ENCODE measurements around the gene BPIFB2. TPM values are rescaled to one million over a fixed set of nuclear protein-coding genes. Genes with fewer than 3 reads are reported as not detected.
"Not testable (repeated sequence)": the region's sequence is repeated elsewhere in the genome, so short reads cannot be mapped to it uniquely, and the experiment has no call there.

BPIFB2 gene
- polyA plus RNA-seq, 3 donors = not detected

GRCh38 chr20:33026779-33027759, 19.6 kb downstream of the BPIFB2 start:
- DNase-seq (ENCODE audit: extremely low read depth in 1 of 11, low read depth in 9 of 11, low spot score in 4 of 11) = no peak

DNA sequence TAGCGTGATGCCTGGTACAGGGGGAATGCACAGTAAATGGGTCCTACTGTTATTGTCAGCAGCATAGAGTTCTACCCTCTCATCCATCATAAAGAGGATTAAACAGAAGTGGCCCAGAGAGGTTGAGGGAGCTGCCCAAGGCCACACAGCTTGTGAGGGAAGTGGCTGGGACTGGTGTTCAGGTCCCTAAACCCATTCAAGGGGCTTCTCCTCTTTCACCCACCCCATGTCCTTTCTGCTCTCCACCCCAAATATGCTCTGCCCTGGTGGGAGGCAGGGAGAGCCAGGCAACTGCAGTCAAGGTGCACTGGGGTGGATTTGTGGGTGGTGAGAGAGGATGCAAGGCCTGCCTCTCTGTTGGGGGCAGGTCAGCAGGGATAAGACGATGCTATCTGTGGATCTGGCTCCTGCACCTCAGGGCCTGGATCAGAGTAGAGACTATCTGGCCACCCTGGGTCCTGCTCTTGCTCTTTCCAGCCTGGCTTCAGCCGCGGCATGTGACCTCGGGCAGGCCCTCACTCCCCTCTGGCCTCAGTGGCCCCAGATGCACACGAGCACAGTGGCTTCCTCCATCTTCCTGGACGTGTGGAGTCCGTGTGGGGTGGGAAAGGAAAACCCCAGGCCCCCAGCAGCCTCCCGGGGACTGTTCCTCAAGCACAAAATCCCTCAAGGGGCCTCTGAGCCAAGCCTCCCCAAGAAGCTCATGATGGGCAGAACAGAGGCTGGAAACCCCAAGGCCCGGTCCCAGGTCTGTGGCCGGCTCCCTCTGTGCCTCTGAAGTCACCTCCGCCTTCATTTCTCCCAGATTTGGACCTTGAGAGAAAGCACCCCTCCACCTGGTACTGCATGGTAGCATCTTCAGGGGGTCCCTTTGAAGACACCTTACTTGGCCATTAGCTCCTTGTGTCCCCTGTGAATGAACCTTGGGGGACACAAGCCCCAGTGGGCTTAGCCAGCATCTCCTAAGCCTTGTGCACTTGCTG, 20.6 kb downstream of the BPIFB2 start:
- no peak for DNase-seq (ENCODE audit: extremely low read depth in 1 of 11, low read depth in 9 of 11, low spot score in 4 of 11)

GRCh38 chr20:33028875-33029274, 21.4 kb downstream of the BPIFB2 start:
- no peak for DNase-seq (ENCODE audit: extremely low read depth in 1 of 11, low read depth in 9 of 11, low spot score in 4 of 11)

DNA sequence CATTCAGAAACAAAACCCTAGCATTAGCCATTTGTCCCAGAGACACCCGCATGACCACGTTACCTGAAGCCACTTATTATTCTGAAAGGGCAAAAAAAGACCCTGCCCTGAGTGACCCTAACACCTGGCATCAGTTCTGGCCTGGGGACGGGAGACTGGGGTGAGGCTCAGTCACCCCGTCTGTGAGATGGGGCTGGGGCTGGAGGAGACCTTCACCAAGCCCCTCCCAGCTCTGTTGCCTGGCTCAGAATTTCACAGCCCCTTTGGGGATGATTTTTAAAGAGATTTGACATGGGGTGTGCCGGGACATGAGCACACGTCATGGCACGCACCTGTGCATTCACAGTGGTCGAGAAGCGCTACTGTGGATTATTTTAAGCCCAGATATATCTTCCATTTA, 22.6 kb downstream of the BPIFB2 start:
- DNase-seq (ENCODE audit: extremely low read depth in 1 of 11, low read depth in 9 of 11, low spot score in 4 of 11) = no peak

DNA sequence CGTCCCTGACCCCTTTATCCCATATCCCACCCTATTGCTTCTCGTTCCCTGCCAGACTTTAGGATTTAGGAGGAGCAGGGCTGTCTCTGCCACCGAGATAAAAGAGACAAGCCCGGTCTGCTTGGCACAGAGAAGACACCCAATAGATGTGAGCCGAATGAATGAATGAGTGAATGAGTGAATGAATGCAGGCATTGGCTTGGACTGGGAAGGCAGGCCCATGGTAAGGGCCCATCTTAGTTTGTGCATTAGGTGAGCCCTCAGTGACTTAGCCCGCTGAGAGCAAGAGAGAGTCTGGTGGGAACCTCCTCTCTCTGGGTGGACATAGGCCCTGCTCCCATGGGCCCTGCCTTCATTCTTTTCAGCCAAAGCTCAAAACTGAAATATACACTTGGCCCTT, 23.1 kb downstream of the BPIFB2 start:
- no peak for DNase-seq (ENCODE audit: extremely low read depth in 1 of 11, low read depth in 9 of 11, low spot score in 4 of 11)

DNA sequence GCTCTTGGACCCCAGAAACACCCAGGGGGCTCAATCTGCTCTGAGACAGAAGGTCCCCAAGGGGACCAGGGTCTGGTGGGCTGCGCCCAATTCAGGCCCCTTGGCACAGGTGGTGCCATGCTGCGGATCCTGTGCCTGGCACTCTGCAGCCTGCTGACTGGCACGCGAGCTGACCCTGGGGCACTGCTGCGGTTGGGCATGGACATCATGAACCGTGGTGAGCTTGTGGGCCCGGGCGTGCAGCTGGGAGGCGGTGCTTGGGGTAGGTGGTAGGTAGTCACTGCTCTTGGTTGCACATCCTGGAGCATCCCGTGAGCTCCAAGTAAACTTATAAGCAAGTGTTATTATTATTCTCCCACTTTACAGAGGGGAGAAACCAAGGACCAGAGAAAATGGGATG, 24.0 kb downstream of the BPIFB2 start, which contains the start of gene BPIFB6:
Gene BPIFB6 (plus strand): TSS at position 118 of the 400 bp plus-strand sequence. CDS start 0 bp downstream, at position 118.
- DNase-seq (ENCODE audit: extremely low read depth in 1 of 11, low read depth in 9 of 11, low spot score in 4 of 11) = no peak

DNA sequence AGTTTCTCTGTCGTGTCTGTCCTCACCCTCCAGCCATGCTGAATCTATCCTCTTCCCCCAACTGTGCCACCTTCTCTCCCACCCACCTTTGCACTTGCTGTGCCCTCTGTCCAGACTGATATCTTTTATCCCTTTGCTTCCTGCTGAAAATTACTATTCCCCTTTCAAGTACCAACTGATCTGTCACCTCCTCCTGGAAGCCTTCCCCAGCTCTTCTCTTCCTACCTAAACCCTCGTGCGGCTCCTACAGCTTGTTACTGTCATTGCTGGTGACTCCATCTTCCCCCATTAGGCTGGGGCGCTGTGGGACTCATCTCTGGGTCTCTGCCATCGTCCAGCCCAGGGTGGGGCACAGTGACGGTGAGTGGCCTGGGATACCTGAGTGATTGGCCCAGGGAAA, 25.1 kb downstream of the BPIFB2 start:
- DNase-seq (ENCODE audit: extremely low read depth in 1 of 11, low read depth in 9 of 11, low spot score in 4 of 11) = no peak

- DNase-seq (ENCODE audit: extremely low read depth in 1 of 11, low read depth in 9 of 11, low spot score in 4 of 11) = no peak
Measured at GRCh38 chr20:33033381-33033780, 25.9 kb downstream of the BPIFB2 start.

GRCh38 chr20:33034115-33034514, 26.6 kb downstream of the BPIFB2 start:
- no peak for DNase-seq (ENCODE audit: extremely low read depth in 1 of 11, low read depth in 9 of 11, low spot score in 4 of 11)

GRCh38 chr20:33034901-33035492, 27.5 kb downstream of the BPIFB2 start:
- no peak for DNase-seq (ENCODE audit: extremely low read depth in 1 of 11, low read depth in 9 of 11, low spot score in 4 of 11)

DNA sequence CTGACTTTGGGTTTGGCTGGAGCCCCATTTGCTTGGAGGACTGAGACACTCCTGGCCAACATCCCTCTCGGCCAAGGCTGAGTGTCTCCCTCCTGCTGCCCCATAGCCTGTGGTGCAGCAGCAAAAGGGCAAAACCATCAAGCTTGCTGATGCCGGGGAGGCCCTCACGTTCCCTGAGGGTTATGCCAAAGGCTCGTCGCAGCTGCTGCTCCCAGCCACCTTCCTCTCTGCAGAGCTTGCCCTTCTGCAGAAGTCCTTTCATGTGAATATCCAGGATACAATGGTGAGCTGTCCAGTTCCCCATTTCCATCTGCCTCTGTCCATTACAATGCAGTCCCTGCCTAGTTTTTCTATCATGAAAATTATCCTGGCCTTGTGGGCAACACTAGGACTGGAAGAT, 30.0 kb downstream of the BPIFB2 start:
- DNase-seq (ENCODE audit: extremely low read depth in 1 of 11, low read depth in 9 of 11, low spot score in 4 of 11) = no peak

DNA sequence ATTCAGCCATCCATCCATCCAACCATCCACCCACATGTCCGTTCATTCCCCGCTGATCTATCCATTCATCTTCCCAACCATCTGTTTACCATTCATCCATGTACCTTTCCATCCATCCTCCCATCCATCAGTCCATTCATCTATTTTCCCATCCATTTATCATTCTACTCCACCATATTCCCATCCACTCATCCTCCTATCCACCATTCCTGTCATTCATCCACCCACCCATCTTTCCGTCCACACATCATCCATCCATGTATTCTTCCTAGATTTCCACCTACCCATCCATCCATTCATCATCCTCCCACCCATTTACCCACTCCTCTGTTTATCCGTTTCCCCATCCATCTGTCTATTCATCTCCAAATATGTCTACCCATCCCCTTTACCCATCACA, 30.7 kb downstream of the BPIFB2 start:
- no peak for DNase-seq (ENCODE audit: extremely low read depth in 1 of 11, low read depth in 9 of 11, low spot score in 4 of 11)

DNA sequence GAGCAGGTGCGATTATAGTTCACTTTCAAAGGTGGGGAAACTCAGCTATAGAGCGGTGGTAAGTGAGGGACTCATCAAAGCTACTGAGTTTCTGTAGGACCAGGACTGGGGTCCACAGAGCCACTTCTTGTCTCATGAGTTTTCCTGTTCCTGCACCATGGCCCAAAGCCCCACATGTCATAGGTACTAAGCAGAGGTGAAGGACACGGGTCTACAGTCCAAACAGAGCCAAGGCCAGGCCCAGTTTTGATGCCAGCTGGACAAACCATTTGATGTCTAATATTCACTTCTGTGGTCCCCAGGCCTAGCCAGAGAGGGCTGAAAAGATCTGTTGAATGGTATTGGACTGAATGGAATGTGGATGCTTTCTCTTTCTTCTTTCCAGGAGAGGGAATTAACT, 34.9 kb downstream of the BPIFB2 start:
- DNase-seq (ENCODE audit: extremely low read depth in 1 of 11, low read depth in 9 of 11, low spot score in 4 of 11) = no peak

DNA sequence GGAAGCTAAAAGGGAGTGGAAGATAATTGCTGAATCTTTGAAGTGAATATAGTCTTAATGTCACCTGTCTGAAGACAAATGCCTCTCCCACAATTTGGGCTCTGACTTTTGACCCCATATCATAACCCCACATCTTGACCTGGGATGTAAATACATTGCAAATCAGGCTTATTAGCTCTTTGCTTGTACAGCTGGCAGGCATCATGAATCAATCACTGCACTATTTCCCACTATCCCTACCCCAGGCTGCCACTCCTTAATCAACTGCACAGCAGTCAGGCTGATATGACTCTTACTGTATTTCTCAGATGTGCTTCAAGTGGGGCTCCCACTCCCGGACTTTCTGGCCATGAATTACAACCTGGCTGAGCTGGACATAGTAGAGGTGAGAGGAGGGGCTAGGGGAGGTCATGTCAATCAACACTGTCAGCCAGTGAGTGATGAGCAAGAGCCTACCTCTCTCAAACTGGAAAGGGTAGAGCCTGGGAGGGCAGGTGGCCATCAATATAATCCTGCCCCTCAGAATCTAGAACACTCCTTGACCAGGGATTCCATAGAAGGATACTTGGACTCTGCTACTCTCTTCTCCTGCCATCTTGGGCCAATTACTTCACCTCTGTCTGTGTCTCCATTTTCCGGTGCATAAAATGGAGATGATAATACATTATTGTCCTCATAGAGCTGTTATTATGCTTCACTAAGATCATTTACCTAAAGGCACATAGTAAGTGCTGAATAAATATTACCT, 35.7 kb downstream of the BPIFB2 start:
- no peak for DNase-seq (ENCODE audit: extremely low read depth in 1 of 11, low read depth in 9 of 11, low spot score in 4 of 11)

DNA sequence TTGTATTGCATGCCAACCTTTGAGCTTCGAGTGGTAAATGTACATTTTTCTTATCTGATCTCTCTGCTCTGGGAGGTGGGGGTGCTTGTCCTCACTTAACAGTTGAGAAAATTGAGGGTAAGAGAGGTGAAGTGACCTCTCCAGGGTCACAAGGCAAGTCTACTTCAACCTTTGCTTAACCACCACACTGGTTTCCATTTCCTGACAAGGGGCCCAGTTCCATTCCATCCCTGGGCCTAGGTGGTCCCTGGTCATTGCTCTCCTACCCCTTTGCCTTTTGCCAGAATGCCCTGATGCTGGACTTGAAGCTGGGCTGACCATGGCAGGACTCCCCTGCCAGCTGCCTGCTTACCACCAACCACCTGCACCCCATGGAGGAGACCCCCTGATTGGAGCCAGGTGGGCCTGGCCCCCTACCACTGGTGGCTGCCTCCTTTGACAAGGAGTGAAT, 36.3 kb downstream of the BPIFB2 start:
- DNase-seq (ENCODE audit: extremely low read depth in 1 of 11, low read depth in 9 of 11, low spot score in 4 of 11) = no peak

DNA sequence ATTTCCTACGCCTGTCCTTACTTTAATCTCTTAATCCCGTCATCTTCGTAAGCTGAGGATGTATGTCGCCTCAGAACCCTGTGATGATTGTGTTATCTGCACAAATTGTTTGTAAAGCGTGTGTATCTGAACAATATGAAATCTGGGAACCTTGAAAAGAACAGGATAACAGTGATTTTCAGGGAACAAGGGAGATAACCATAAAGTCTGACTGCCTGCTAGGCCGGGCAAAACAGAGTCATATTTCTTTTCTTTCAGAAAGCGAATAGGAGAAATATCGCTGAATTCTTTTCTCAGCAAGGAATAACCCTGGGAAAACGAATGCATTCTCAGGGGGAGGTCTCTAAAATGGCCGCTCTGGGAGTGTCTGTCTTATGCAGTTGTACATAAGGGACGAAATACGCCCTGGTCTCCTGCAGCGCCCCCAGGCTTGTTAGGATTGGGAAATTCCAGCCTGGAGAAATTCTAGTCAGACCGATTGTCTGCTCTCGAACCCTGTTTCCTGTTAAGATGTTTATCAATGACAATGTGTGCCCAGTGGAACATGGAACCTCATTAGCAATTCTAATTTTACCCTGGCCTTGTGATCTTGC, 37.7 kb downstream of the BPIFB2 start:
- DNase-seq (ENCODE audit: extremely low read depth in 1 of 11, low read depth in 9 of 11, low spot score in 4 of 11) = not testable (repeated sequence)

DNA sequence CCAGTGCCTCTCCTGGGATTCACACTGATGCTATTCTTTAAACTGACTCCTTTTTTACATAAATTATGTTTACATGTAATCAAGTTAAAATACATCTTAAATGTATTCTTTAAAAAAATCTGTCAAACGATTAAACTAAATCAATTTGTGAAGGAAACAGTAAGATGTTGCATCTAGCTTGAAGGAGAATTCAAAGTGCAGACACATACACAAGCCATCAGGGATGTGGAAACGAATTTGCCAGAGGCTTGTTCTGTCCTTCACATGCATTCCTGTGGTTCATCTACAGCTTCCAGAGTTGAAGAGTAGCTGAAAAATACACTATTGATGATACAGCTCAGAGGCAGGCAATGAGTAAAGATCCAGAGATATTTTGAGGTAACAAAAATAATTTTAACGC, 38.9 kb downstream of the BPIFB2 start:
- DNase-seq (ENCODE audit: extremely low read depth in 1 of 11, low read depth in 9 of 11, low spot score in 4 of 11) = no peak

DNA sequence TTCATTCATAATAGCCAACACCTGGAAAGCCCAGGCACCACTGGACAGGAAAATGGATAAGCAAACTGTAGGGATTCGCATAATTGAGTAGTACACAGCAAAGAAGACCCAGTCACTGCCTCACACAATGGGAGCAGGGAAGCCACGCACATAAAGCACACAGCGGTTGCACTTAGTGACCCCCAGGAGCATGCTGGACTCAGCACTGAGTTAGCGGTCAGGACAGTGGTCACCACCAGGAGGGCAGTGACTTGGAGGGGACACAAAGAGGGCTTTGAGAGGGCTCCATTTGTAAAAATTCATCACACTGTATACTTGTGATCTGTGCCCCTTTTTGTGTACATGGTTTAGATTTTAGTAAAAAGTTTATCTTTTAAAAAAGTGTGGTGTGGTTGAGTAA, 43.8 kb downstream of the BPIFB2 start:
- no peak for DNase-seq (ENCODE audit: extremely low read depth in 1 of 11, low read depth in 9 of 11, low spot score in 4 of 11)

Data from renal cortex interstitium (tissue), 11 donors.